RWPE2 (cell line): ENCODE measurements around the gene TBX2.

Source experiments
- ATAC-seq: fragments of 200-7000 bp; cut with Tn5 transposase; 3 replicates; pipeline ENCODE4 v1.9.1; 2021; ENCODE audit warnings: low read depth
- DNase-seq: peaks from one replicate; pipeline ENCODE4 v3.0.0-alpha.2; 2020; ENCODE audit warnings: low spot score
- H3K27ac ChIP-seq: fragments of 450-650 bp; 2 replicates; pipeline ENCODE4 v1.5.1; 2017; ENCODE audit warnings: mild to moderate bottlenecking; ENCODE audit not compliant: poor library complexity, severe bottlenecking
- H3K27me3 ChIP-seq: fragments of 250-450 bp; sonication (Bioruptor Pico); 2 replicates; pipeline ENCODE4 v1.5.1; 2021; ENCODE audit warnings: mild to moderate bottlenecking, moderate library complexity; ENCODE audit not compliant: insufficient read depth, poor library complexity, severe bottlenecking
- H3K36me3 ChIP-seq: fragments of 250-450 bp; sonication (Bioruptor Pico); 2 replicates; pipeline ENCODE4 v1.5.1; 2020; ENCODE audit warnings: low read depth, mild to moderate bottlenecking, moderate library complexity
- H3K4me1 ChIP-seq: fragments of 250-450 bp; sonication (Bioruptor Pico); 2 replicates; pipeline ENCODE4 v1.5.1; 2021; ENCODE audit warnings: mild to moderate bottlenecking, moderate library complexity; ENCODE audit not compliant: insufficient read depth, poor library complexity, severe bottlenecking
- H3K4me3 ChIP-seq: fragments of 250-450 bp; sonication (Bioruptor Pico); 2 replicates; pipeline ENCODE4 v1.5.1; 2021; ENCODE audit warnings: mild to moderate bottlenecking, moderate library complexity; ENCODE audit not compliant: severe bottlenecking
- H3K9me3 ChIP-seq: fragments of 250-450 bp; sonication (Bioruptor Pico); 2 replicates; pipeline ENCODE4 v1.5.1; 2021; ENCODE audit warnings: mild to moderate bottlenecking, moderate library complexity; ENCODE audit not compliant: severe bottlenecking
- TF ChIP-seq, protein P1 (sequence below): fragments of 450-650 bp; IDR thresholded peaks from one replicate; pipeline ENCODE4 v1.5.1; 2017; ENCODE audit warnings: mild to moderate bottlenecking, moderate library complexity; ENCODE audit not compliant: poor library complexity, severe bottlenecking

Gene TBX2

DNA sequence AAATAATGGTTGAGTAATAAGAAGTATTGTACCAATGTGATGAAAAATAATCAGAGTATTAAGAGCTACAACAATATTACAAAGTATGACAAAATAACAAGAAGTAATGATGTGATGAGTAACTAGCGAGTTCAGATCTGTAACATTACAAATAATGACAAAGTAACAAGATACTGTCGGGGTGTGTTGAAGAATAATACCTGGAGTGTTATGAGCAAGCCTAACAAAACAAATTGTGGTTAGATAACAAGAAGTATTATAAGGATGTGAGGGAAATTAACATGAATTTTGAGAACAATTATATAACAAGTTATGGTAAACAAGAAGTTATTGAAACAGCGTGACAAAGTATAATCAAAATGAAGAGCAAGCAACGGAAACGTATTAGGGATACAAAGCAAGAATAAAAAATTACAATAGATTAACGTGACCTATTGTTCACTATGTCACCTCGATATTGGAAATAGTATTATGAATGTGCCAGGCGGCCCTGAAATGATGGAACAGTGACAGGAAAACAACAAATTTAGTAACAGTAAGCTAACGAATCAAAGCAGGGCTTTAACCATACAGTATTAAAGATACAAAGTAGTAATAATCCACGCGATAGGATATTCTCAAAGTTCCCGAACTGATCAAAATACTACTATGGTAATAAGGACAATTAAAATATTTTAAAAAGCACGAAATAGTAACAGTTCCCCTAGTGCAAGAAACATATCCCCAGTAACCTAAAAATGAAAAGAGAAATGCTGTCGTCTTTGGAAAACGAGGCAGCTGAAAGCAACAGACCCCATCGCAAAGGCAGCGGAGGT, 54.1 kb downstream of the TBX2 start:
- Histone ChIP-seq H3K27ac (no peak overlapping the region), H3K4me1 (no peaks in the 10 kb centered on the region), H3K9me3 (no peaks in the 10 kb centered on the region), H3K36me3 (no peaks in the 10 kb centered on the region), H3K4me3 (no peak overlapping the region), H3K27me3 (peaks cover 11% of the 10 kb centered on the region)
- TF ChIP-seq, protein P1, sequence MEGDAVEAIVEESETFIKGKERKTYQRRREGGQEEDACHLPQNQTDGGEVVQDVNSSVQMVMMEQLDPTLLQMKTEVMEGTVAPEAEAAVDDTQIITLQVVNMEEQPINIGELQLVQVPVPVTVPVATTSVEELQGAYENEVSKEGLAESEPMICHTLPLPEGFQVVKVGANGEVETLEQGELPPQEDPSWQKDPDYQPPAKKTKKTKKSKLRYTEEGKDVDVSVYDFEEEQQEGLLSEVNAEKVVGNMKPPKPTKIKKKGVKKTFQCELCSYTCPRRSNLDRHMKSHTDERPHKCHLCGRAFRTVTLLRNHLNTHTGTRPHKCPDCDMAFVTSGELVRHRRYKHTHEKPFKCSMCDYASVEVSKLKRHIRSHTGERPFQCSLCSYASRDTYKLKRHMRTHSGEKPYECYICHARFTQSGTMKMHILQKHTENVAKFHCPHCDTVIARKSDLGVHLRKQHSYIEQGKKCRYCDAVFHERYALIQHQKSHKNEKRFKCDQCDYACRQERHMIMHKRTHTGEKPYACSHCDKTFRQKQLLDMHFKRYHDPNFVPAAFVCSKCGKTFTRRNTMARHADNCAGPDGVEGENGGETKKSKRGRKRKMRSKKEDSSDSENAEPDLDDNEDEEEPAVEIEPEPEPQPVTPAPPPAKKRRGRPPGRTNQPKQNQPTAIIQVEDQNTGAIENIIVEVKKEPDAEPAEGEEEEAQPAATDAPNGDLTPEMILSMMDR, result no peak
- DNase-seq (no peak), ATAC-seq (no peak)

DNA sequence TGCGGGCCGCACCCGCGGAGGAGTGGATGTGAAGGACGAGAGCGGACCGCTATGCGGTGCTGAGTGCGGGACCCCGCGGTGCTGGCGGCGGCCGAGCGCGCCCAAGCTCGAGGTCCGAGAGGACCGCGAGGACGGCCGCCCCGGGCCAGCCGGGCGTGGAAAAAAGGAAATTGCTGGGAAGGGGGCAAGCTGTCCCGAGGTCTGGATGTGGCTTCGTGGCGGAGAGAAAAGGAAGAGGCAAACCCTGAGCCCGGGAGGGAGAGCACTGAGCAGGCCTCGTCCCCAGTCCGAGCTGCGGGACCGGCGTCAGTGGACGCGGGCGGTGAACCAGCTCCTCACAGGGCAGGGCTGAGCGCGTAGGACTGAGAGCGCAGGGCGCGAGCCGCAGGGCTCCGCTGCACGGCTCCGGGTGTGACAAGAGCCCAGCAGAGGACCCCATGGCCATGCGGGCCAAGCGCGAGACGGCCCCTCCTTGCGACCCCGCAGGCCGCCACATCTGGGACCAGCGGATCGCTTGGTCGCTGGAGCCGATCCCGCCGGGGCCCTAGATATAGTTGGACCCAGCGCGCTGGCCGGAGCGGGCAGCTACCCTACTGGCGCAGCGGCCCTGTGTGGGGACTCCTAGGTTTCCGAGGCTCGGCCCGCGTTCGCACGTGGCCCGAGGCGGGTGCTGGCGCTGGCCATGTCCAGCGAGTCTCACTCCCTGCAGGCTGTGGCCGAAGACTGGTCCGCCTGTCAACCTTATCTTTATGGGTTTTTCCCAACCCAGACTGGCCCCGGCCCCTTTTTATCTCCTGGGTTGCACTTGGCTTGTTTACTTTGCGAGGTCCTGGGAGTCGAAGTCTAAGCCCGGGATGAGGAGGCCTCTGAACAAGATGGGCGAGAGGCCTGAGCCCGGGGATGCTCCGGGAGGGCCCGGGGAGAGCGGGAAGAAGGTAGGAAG, 55.0 kb downstream of the TBX2 start:
- ATAC-seq, result no peak
- DNase-seq, result no peak
- TF ChIP-seq, protein P1, result no peak
- H3K27me3 ChIP-seq, result peaks cover 11% of the 10 kb centered on the region
- no peaks in the 10 kb centered on the region for H3K9me3 ChIP-seq
- no peak overlapping the region for H3K4me3 ChIP-seq
- H3K4me1 ChIP-seq, result no peaks in the 10 kb centered on the region
- H3K27ac ChIP-seq, result no peak overlapping the region
- no peaks in the 10 kb centered on the region for H3K36me3 ChIP-seq

DNA sequence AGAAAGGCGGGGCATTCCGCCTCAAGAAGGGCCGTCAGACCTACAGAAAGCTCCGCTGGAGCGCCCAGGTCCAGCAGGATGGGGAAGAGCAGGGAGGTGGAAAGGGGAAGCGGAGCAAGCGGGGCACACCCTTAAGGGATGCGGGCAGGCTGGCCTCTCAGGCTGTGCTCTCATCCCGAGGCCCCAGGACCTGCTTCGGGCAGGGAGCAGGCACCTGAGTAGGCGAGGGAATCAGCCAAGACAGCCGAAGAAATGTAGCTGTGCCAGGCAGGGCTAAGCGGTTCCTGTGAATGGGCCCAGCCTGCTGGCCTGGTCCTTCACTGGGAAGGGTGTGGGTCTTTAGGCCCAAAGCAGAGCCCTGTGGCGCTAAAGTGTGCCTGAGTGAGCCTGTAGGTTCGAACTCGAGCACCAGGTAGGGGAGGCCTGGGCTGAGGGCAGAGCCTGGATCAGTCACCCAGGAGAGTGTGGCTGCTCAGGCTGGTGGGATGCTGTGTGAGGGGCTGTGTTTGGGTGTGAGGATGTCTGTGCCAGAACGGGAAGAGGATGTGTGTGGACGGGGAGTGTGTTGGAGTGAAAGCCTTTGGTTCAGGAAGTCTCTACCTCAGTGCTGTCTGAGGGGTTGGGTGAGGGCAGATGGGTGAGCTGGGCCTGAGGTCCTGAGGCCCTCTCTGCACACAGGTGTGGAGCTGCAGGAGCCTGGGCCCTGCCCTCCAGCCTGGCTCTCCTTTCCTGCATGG, 55.8 kb downstream of the TBX2 start:
- Histone ChIP-seq H3K27ac (no peak overlapping the region), H3K9me3 (no peaks in the 10 kb centered on the region), H3K4me1 (no peaks in the 10 kb centered on the region), H3K36me3 (no peaks in the 10 kb centered on the region), H3K4me3 (no peak overlapping the region), H3K27me3 (peaks cover 11% of the 10 kb centered on the region)
- DNase-seq (no peak), ATAC-seq (peak; percentile 29; the same call in 1 of the 3 replicates)
- TF ChIP-seq, protein P1, result no peak

DNA sequence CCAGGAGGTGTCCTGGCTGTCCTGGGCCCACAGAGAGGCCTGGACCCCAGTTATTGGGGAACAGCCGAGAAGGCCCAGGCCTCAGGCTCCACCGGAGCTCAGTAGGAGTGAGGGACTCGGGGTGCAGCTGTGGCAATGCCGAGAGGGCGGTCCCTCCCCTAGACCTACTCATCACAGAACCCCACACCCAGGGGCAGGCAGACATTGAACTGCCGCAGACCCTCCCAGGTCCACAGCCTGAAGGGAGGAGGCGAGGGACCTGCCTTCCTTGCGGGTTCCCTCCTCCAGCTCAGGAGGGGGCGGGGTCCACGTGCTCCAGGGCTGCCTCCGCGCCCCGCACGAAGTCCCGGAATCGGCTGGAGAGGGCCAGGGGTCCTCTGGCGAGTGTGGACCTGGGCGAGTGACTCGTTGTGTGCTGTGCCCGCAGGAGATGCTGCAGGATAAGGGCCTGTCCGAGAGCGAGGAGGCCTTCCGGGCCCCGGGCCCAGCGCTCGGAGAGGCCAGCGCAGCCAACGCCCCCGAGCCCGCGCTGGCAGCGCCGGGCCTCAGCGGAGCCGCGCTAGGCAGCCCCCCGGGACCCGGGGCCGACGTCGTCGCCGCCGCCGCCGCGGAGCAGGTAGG, 56.5 kb downstream of the TBX2 start:
- H3K9me3 ChIP-seq, result no peaks in the 10 kb centered on the region
- no peak overlapping the region for H3K4me3 ChIP-seq
- H3K36me3 ChIP-seq, result no peaks in the 10 kb centered on the region
- H3K27me3 ChIP-seq, result peaks cover 11% of the 10 kb centered on the region
- DNase-seq (no peak), ATAC-seq (no peak)
- H3K27ac ChIP-seq, result no peak overlapping the region
- H3K4me1 ChIP-seq, result no peaks in the 10 kb centered on the region
- TF ChIP-seq, protein P1, result no peak
